A673 (cell line): Measurements from ENCODE around the gene PPP4C. TPM values are rescaled to one million over a fixed set of nuclear protein-coding genes. Genes with fewer than 3 reads are reported as not detected.

Experiments used
- BruUV-seq: library from RNA; stranded (reverse); fragments of 400-500 nt; replicated peaks from 2 replicates; lab custom pipeline; 2021; lab: Mats Ljungman, UMichigan
- CTCF ChIA-PET: fragments of 300-600 bp; sonication (Branson Sonifier 250); formaldehyde crosslinking; loops from one replicate; lab custom pipeline; 2022; ENCODE audit warnings: antibody characterized with exemption; lab: Charles Lee
- POLR2A ChIA-PET: fragments of 300-600 bp; sonication (Branson Sonifier 250); formaldehyde crosslinking; loops from one replicate; lab custom pipeline; 2022; ENCODE audit warnings: antibody characterized with exemption; ENCODE audit not compliant: low non-redundant PET; lab: Charles Lee
- DNase-seq: peaks from one replicate; pipeline ENCODE4 v3.0.0-alpha.2; 2015; ENCODE audit warnings: low spot score
- H3K27ac ChIP-seq: fragments of 200-600 bp; sonication (generic); 2 replicates; pipeline ENCODE4 v1.5.1; 2016; ENCODE audit warnings: mixed run types, low read depth, mild to moderate bottlenecking, mixed read lengths, antibody characterized with exemption, low read length; ENCODE audit not compliant: poor library complexity, severe bottlenecking
- H3K27me3 ChIP-seq: fragments of 200-600 bp; sonication (generic); replicated peaks from 2 replicates; pipeline ENCODE4 v1.6.1; 2017; ENCODE audit warnings: mixed run types, low read depth, mild to moderate bottlenecking, mixed read lengths, antibody characterized with exemption, low read length; ENCODE audit not compliant: insufficient read depth, poor library complexity
- H3K36me3 ChIP-seq: fragments of 200-600 bp; sonication (generic); 2 replicates; pipeline ENCODE4 v1.6.1; 2016; ENCODE audit warnings: mixed run types, mild to moderate bottlenecking, mixed read lengths, antibody characterized with exemption, low read length; ENCODE audit not compliant: insufficient read depth, poor library complexity, severe bottlenecking
- H3K4me1 ChIP-seq: fragments of 200-600 bp; sonication (generic); 2 replicates; pipeline ENCODE4 v1.6.1; 2017; ENCODE audit warnings: mixed run types, mild to moderate bottlenecking, mixed read lengths, antibody characterized with exemption, low read length; ENCODE audit not compliant: insufficient read depth, poor library complexity, severe bottlenecking
- H3K4me3 ChIP-seq: fragments of 200-600 bp; sonication (generic); 2 replicates; pipeline ENCODE4 v1.5.1; 2016; ENCODE audit warnings: low read depth, mixed run types, mild to moderate bottlenecking, mixed read lengths, low read length; ENCODE audit not compliant: poor library complexity, severe bottlenecking
- H3K9me3 ChIP-seq: fragments of 200-600 bp; sonication (generic); 2 replicates; pipeline ENCODE4 v1.6.1; 2016; ENCODE audit warnings: mixed run types, low read depth, mild to moderate bottlenecking, mixed read lengths, antibody characterized with exemption, low read length; ENCODE audit not compliant: poor library complexity, severe bottlenecking
- EZH2 ChIP-seq: fragments of 200-600 bp; sonication (generic); IDR thresholded peaks from 2 replicates; pipeline ENCODE4 v1.6.1; 2017; ENCODE audit warnings: borderline replicate concordance, low read depth, mild to moderate bottlenecking, mixed read lengths, antibody characterized with exemption, low read length; ENCODE audit not compliant: poor library complexity, severe bottlenecking
- intact Hi-C: fragments of 100-400 bp; cut with micrococcal nuclease; formaldehyde crosslinking; loops from one replicate; pipeline ENCODE4 v1.10.0; 2022; ENCODE audit not compliant: unreplicated experiment
- total RNA-seq: library from RNA; stranded (reverse); gene quantifications from 2 replicates; pipeline ENCODE4 v1.2.3, GENCODE V29; 2021
- TF ChIP-seq, protein P1 (sequence below): fragments of 300-800, 200-600 bp; sonication (generic); conservative IDR thresholded peaks from 2 replicates; pipeline ENCODE4 v1.5.1; 2017; ENCODE audit warnings: low read depth, mild to moderate bottlenecking, antibody characterized with exemption, low read length, moderate library complexity, mixed read lengths

Gene PPP4C
- total RNA-seq, 1 experiment from 2014 or later = 122 TPM

DNA sequence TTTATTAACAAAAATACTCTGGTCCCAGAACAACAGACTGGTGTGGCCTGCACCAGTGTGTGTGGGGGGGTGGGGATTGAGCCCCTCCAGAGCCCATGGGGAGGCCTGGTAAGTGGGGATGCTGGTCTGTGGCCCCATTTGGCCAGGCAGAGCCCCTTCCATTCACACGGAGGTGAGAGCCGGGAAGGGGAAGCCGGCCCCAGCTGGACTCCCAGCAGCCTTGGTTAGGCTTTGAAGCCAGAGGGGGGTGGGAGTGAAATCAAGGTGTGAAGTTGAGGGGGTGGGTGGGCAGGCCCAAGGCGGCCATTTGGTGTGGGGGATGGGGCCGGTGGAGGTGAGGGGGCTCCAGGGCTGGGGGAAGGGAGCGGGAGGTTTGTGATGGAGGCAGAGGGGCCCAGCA lies 10.0 kb downstream of the PPP4C start:
- H3K36me3 ChIP-seq = peaks cover 38% of the 10 kb centered on the region
- H3K4me3 ChIP-seq = no peak overlapping the region
- CTCF ChIA-PET = no interaction called here
- H3K9me3 ChIP-seq = no peaks in the 10 kb centered on the region
- BruUV-seq = no TSS peak
- H3K4me1 ChIP-seq = no peaks in the 10 kb centered on the region
- H3K27me3 ChIP-seq = no peaks in the 10 kb centered on the region
- H3K27ac ChIP-seq = no peak overlapping the region
- no peak for DNase-seq
- POLR2A ChIA-PET = no interaction called here
- intact Hi-C loops = no loop called here
- TF ChIP-seq, protein P1, sequence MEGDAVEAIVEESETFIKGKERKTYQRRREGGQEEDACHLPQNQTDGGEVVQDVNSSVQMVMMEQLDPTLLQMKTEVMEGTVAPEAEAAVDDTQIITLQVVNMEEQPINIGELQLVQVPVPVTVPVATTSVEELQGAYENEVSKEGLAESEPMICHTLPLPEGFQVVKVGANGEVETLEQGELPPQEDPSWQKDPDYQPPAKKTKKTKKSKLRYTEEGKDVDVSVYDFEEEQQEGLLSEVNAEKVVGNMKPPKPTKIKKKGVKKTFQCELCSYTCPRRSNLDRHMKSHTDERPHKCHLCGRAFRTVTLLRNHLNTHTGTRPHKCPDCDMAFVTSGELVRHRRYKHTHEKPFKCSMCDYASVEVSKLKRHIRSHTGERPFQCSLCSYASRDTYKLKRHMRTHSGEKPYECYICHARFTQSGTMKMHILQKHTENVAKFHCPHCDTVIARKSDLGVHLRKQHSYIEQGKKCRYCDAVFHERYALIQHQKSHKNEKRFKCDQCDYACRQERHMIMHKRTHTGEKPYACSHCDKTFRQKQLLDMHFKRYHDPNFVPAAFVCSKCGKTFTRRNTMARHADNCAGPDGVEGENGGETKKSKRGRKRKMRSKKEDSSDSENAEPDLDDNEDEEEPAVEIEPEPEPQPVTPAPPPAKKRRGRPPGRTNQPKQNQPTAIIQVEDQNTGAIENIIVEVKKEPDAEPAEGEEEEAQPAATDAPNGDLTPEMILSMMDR = no peak
- no peak for TF ChIP-seq EZH2

DNA sequence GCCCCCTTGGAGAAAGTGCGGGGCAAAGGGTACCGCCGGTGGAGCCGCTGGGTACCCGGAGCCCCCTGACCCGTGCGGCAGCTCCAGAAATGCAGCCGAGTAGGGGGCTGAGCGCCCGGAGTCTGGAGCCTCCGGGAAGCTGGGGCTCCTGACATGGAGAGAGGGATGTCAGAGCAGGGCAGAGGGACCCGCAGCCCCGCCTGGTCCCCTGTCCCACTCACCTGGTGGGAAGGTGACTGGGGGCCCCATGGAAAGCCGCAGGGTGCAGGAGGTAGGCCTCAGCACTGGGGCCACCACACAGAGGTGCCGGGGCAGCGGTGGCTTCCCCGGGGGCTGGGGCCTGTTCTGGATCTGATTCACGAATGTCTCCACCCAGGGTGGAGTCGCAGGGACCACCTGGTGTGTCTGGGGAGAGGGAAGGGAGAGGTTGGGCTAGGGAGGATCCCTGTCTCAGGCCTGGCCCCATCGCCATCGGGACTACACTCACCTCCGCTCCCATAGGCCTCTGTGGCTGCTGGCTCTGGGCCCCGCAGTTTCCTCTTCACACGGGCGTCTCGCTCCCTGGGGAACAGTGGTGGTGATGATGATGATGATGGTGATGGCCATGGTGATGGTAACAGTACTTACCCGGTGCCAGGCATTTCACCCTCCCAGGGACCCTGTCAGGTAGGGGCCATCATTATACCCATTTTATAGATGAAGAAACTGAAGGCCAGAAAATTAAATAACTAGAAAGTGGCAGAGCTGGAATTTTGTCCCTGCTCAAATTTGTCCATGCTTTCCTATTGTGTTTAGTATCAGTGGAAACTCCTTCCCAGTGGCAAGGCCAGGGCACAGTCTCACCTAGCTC lies 10.7 kb downstream of the PPP4C start:
- no TSS peak for BruUV-seq
- no peak for DNase-seq
- H3K27ac ChIP-seq = no peak overlapping the region
- intact Hi-C loops = no loop called here
- H3K27me3 ChIP-seq = no peaks in the 10 kb centered on the region
- ChIA-PET CTCF (no interaction called here), POLR2A (no interaction called here)
- TF ChIP-seq EZH2 = no peak
- TF ChIP-seq, protein P1 = no peak
- H3K9me3 ChIP-seq = no peaks in the 10 kb centered on the region
- no peak overlapping the region for H3K4me3 ChIP-seq
- peaks cover 6% of the 10 kb centered on the region for H3K4me1 ChIP-seq
- H3K36me3 ChIP-seq = peaks cover 33% of the 10 kb centered on the region

DNA sequence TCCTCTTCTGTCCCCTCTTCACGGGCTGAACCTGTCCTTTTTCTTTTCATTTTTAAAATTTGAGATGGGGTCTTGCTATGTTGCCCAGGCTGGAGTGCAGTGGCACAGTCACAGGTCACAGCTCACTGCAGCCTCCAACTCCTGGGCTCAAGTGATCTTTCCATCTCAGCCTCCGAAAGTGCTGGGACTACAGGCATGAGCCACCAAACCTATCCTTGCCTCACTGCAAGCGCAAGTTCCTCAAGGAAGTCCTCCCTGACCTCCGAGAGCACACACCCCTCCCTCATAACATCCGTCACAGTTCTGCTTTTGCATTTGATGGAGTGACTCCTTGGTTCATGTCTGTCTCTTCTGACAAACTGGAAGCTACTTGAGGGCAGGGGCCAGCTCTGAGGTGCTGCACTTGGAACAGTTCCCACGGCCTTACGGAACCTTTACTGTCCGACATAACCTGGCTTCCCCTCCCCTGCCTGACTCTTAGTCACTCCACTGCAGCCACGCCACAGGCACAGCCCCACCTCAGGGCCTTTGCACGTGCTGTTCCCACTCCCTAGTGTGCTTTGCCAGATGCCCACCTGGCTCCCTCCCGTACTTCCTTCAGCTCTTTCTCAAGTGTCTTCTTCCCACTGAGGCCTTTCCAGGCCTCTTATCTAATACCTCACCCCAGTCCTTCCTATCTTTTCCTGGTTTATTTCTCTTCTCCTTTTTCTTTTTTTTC lies 11.5 kb downstream of the PPP4C start:
- DNase-seq = no peak
- no TSS peak for BruUV-seq
- H3K27ac ChIP-seq = no peak overlapping the region
- peaks cover 31% of the 10 kb centered on the region for H3K36me3 ChIP-seq
- H3K4me3 ChIP-seq = no peak overlapping the region
- POLR2A ChIA-PET = interaction anchor here (0.6 to 0.7 kb wide), 2 partner anchors 20 to 405 kb away, joined by 3 to 19 read pairs; no protein-coding TSS in a partner anchor
- CTCF ChIA-PET = no interaction called here
- no peaks in the 10 kb centered on the region for H3K9me3 ChIP-seq
- TF ChIP-seq EZH2 = no peak
- TF ChIP-seq, protein P1 = no peak
- H3K4me1 ChIP-seq = peaks cover 10% of the 10 kb centered on the region
- H3K27me3 ChIP-seq = no peaks in the 10 kb centered on the region
- intact Hi-C loops = no loop called here
